ENCODE results near the gene TSR2.

The TSR2 gene

GRCh38 chrX:54494166-54494988, 54.2 kb downstream of the TSR2 start:
- peak overlapping the region; percentile 47 for H3K4me3 Mint-ChIP-seq
- CTCF ChIA-PET = no interaction called here
- H3K27ac Mint-ChIP-seq = no peak overlapping the region
- peaks cover 60% of the 10 kb centered on the region for H3K27me3 Mint-ChIP-seq
- DNase-seq = no peak
- peaks cover 7% of the 10 kb centered on the region for H3K4me1 Mint-ChIP-seq
- no peaks in the 10 kb centered on the region for H3K36me3 Mint-ChIP-seq
- H3K9me3 Mint-ChIP-seq = no peaks in the 10 kb centered on the region
